ENCODE data around the gene SCNN1G.

The SCNN1G gene

DNA sequence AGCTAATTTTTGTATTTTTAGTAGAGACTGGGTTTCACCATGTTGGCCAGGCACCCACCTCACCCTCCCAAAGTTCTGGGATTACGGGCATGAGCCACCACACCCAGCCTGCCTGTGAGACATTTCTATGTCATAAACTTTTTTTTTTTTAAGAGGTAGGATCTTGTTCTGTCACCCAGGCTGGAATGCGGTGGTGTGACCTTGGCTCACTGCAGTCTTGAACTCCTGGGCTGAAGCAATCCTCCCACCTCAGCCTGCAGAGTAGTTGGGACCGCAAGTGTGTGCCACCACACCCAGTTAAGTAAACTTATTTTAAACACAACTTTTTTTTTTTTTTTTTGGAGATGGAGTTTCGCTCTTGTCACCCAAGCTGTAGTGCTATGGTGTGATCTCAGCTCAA is 47.2 kb downstream of the SCNN1G start:
- Histone ChIP-seq H3K27ac (no peak overlapping the region), H3K36me3 (no peaks in the 10 kb centered on the region), H3K27me3 (ENCODE audit: insufficient read depth, low read depth, severe bottlenecking) (no peaks in the 10 kb centered on the region), H3K9me3 (ENCODE audit: severe bottlenecking) (no peaks in the 10 kb centered on the region), H3K4me3 (ENCODE audit: low read depth, low read length) (no peak overlapping the region)
- TF ChIP-seq, protein P1, sequence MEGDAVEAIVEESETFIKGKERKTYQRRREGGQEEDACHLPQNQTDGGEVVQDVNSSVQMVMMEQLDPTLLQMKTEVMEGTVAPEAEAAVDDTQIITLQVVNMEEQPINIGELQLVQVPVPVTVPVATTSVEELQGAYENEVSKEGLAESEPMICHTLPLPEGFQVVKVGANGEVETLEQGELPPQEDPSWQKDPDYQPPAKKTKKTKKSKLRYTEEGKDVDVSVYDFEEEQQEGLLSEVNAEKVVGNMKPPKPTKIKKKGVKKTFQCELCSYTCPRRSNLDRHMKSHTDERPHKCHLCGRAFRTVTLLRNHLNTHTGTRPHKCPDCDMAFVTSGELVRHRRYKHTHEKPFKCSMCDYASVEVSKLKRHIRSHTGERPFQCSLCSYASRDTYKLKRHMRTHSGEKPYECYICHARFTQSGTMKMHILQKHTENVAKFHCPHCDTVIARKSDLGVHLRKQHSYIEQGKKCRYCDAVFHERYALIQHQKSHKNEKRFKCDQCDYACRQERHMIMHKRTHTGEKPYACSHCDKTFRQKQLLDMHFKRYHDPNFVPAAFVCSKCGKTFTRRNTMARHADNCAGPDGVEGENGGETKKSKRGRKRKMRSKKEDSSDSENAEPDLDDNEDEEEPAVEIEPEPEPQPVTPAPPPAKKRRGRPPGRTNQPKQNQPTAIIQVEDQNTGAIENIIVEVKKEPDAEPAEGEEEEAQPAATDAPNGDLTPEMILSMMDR (IDR thresholded peaks at IDR 0.05; ENCODE audit: low read depth, low read length): no peak
- no peak for DNase-seq

DNA sequence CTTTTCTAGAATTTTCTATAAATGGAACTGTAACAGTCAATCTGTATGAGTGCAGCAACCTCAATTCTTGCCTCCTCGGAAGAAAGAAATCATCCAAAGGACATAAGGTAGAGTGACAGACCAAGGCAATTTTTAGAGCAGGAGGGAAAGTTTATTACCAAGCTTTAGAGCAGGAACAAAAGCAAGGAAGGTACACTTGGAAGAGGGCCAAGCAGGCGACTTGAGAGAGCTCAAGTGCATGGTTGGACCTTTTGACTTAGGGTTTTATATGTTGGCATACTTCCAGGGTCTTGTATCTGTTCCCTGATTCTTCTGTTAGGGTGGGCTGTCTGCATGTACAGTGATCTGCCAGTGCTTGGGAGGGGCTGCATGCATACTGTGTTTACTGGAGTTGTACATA is 50.3 kb downstream of the SCNN1G start:
- Histone ChIP-seq H3K9me3 (ENCODE audit: severe bottlenecking) (no peaks in the 10 kb centered on the region), H3K36me3 (no peaks in the 10 kb centered on the region), H3K27me3 (ENCODE audit: insufficient read depth, low read depth, severe bottlenecking) (no peaks in the 10 kb centered on the region), H3K4me3 (ENCODE audit: low read depth, low read length) (no peak overlapping the region), H3K27ac (no peak overlapping the region)
- TF ChIP-seq, protein P1 (IDR thresholded peaks at IDR 0.05; ENCODE audit: low read depth, low read length): no peak
- DNase-seq: no peak

- Histone ChIP-seq H3K36me3 (no peaks in the 10 kb centered on the region), H3K27ac (no peak overlapping the region), H3K4me3 (ENCODE audit: low read depth, low read length) (no peak overlapping the region), H3K9me3 (ENCODE audit: severe bottlenecking) (no peaks in the 10 kb centered on the region), H3K27me3 (ENCODE audit: insufficient read depth, low read depth, severe bottlenecking) (no peaks in the 10 kb centered on the region)
- DNase-seq: no peak
- TF ChIP-seq, protein P1 (IDR thresholded peaks at IDR 0.05; ENCODE audit: low read depth, low read length): no peak
These were observed 52.6 kb downstream of the SCNN1G start for GRCh38 chr16:23235176-23235575.

DNA sequence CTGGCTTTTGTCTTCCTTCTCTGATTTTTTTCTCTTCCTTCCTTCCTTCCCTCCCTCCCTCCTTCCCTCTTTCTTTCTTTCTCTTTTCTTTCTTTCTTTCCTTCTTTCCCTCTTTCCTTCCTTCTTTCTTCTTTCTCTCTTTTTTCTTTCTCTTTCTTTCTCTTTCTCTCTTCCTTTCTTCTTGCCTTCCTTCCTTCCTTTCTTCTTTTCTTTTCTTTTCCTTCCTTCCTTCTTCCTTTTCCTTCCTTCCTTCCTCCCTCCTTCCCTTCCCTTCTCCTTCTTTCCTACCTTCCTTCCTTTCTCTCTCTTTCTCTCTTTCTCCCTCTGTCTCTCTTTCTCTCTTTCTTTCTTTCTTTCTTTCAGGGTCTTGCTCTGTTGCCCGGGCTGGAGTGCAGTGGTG is 54.4 kb downstream of the SCNN1G start:
- Histone ChIP-seq H3K27ac (no peak overlapping the region), H3K4me3 (ENCODE audit: low read depth, low read length) (no peak overlapping the region), H3K36me3 (no peaks in the 10 kb centered on the region), H3K27me3 (ENCODE audit: insufficient read depth, low read depth, severe bottlenecking) (no peaks in the 10 kb centered on the region), H3K9me3 (ENCODE audit: severe bottlenecking) (no peaks in the 10 kb centered on the region)
- TF ChIP-seq, protein P1 (IDR thresholded peaks at IDR 0.05; ENCODE audit: low read depth, low read length): no peak
- no peak for DNase-seq

GRCh38 chr16:23240994-23241393 is 58.4 kb downstream of the SCNN1G start:
- DNase-seq: no peak
- Histone ChIP-seq H3K9me3 (ENCODE audit: severe bottlenecking) (no peaks in the 10 kb centered on the region), H3K27ac (no peak overlapping the region), H3K4me3 (ENCODE audit: low read depth, low read length) (no peak overlapping the region), H3K36me3 (no peaks in the 10 kb centered on the region), H3K27me3 (ENCODE audit: insufficient read depth, low read depth, severe bottlenecking) (no peaks in the 10 kb centered on the region)
- TF ChIP-seq, protein P1 (IDR thresholded peaks at IDR 0.05; ENCODE audit: low read depth, low read length): no peak

DNA sequence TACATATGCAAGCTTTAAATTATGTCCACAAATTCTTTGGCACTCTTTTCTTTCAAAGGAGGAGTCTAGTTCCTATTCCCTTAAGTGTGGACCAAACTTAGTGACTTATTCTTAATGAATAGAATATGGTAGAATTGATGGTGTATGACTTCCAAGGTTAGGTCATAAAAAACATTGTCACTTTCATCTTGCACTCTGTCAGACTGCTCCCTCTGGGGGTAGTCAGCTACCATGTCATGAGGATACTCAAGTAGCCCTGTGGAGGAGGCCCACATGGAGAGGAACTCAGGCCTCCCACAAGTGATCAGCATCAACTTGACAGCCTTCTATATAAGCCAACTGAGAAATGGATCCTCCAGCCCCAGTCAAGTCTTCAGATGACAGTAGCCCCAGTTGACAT is 61.6 kb downstream of the SCNN1G start:
- no peak for DNase-seq
- Histone ChIP-seq H3K9me3 (ENCODE audit: severe bottlenecking) (no peaks in the 10 kb centered on the region), H3K4me3 (ENCODE audit: low read depth, low read length) (no peak overlapping the region), H3K27me3 (ENCODE audit: insufficient read depth, low read depth, severe bottlenecking) (no peaks in the 10 kb centered on the region), H3K36me3 (no peaks in the 10 kb centered on the region), H3K27ac (no peak overlapping the region)
- TF ChIP-seq, protein P1 (IDR thresholded peaks at IDR 0.05; ENCODE audit: low read depth, low read length): peak; percentile 36
